NK-92 (cell line): ENCODE data around the gene CBR1.
"Not testable (repeated sequence)": the region's sequence is repeated elsewhere in the genome, so short reads cannot be mapped to it uniquely, and the experiment has no call there.

ENCODE experiments used
- DNase-seq: peaks from one replicate; lab custom pipeline; 2025; ENCODE audit not compliant: unreplicated experiment; lab: John Stamatoyannopoulos, UW

The CBR1 gene

GRCh38 chr21:36047139-36047538 lies 22.7 kb upstream of the CBR1 start:
- DNase-seq: no peak

DNA sequence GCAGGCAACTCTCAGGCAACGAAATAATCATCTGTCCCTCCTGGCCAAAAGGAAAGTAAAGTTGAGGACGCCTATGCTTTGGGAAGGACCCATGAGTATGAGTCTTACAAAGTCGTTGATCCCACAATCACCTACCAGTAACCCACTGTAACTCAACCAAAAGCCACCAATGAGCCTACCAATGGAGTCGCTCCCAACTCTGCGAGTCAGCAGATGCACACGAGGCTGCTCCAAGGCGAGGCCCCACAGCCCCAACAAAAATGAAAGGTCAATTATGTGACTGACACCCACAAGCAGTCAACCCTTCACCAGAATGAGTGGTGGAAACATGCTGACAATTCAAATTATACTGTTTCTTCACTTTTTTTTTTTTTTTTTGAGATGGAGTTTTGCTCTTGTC lies 21.5 kb upstream of the CBR1 start:
- DNase-seq: no peak

DNA sequence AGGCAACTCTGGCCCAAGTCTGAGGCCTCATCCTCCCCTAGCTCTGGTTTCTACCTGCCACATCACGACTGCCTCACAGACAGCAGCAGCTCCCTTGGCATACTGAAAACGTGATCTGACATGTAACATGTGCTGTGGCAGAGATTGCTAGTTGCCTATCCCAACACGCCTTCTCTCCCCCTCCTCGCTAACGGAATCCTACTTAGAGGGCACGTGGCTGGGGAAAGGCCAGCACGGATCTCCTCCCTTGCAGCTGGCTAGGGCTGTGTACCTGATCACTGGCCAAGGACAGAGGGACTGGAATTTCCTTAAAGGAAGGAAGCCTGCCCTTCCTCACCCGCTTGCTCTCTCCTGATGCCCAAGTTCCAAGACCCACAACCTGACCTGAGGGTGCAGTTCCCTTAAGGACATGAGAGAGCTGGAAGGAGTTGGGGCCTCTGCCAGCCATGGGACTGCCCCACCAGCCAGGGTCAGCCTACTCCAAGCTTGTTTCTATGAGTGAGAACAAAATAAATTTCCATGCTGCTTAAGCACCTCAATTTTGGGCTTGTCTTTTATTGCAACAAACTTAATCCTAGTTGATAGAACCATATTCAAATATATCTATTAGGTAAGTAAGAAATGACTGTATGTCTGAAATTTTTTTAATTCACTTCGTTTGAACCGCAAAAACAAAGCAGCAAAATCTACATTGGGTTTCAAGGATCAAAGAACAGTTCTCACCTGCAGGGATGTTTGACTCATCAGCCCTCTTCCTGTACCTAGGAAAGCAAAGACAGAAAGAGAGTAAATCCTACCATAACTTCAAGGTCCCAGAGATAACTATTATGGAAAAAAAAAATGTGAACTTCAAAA lies 16.7 kb upstream of the CBR1 start:
- no peak for DNase-seq

- no peak for DNase-seq
Observed at GRCh38 chr21:36053715-36054062, 16.1 kb upstream of the CBR1 start.

- no peak for DNase-seq
Observed at GRCh38 chr21:36055551-36055950, 14.3 kb upstream of the CBR1 start.

GRCh38 chr21:36059823-36060158 lies 10.0 kb upstream of the CBR1 start:
- DNase-seq: no peak

- DNase-seq: peak; percentile 78
Observed at GRCh38 chr21:36060159-36060921, 9.5 kb upstream of the CBR1 start, which contains the start of gene SETD4. SETD4 (minus strand) TSS chr21:36060526; CDS start chr21:36058888, 1,638 bp downstream.

GRCh38 chr21:36061445-36061844 lies 8.4 kb upstream of the CBR1 start:
- no peak for DNase-seq

DNA sequence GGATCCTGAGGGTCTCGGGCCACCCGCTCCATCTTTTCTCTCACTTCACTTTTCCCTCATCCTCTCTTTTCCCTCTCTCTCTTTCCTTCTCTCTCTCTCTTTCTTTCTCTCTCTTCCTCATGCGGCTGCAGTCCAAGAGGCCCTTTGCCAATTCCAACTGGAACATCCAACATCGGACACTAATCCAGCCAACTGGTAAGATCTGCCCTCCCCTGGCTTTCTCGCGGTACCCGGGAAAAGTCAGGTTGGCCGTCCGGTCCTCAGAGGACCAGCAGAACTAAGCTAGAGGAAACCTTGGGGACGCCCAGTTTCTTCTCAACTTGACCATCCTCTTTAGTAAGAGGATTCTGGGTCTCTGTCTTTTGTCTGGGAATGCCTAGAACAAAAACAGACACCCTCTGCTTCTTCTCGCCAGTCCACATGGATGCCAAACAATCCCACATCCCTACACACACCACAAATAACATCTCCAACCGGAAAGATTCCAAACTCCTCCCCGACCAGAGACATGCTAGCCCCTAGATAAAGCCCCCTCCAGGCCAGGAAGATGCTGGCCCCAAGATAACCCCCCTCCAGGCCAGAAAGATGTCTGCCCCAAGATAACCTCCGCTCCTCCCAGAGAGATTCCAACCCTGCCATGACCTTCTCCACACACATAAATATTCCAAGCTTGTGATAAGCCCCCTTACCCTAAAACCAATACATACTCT lies 6.3 kb upstream of the CBR1 start:
- no peak for DNase-seq

- no peak for DNase-seq
Observed at GRCh38 chr21:36064085-36064460, 5.8 kb upstream of the CBR1 start.

DNA sequence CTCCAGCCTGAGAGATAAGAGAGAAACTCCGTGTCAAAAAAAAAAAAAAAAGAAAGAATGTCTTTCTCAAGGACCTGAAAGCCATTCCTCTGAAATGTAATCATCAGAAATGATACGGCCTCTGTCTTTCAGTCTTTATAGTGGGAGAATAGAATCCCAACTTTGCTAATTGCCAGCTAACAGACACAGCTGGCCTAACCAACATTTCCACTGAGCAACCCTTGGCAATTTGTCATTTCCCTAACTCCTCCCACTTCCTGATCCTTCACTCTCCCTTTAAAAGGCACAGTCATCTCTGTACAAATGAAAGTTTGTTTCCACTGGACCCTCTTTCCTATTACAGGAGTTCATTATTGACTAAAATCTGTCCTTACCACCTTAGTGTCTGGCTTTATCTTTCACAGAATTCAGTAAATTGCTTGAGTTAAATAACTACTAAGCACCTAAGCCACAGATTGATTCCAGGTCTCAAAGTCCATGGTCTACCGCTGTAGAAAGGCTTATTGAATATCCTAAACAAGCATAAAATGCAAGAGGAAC lies 4.3 kb upstream of the CBR1 start:
- no peak for DNase-seq

GRCh38 chr21:36068748-36069398 lies 951 bp upstream of the CBR1 start:
- no peak for DNase-seq

DNA sequence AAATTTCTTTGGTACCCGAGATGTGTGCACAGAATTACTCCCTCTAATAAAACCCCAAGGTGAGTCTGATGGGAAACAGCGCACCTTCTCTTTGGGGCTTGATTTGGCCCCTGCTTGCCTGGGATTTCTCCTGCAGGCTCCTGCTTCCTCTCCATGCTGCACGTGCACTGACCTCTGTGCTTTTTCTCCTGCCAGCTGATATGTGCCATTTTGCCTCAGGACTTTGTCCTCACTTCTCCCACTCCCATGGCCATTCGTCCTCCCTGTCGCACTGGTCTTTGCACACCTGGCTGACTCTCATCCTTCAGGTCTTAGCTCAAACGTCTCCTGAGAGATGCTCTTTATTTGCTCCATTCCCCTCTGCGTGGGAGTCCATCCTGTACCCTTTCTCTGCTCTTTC lies 1.2 kb downstream of the CBR1 start:
- no peak for DNase-seq

DNA sequence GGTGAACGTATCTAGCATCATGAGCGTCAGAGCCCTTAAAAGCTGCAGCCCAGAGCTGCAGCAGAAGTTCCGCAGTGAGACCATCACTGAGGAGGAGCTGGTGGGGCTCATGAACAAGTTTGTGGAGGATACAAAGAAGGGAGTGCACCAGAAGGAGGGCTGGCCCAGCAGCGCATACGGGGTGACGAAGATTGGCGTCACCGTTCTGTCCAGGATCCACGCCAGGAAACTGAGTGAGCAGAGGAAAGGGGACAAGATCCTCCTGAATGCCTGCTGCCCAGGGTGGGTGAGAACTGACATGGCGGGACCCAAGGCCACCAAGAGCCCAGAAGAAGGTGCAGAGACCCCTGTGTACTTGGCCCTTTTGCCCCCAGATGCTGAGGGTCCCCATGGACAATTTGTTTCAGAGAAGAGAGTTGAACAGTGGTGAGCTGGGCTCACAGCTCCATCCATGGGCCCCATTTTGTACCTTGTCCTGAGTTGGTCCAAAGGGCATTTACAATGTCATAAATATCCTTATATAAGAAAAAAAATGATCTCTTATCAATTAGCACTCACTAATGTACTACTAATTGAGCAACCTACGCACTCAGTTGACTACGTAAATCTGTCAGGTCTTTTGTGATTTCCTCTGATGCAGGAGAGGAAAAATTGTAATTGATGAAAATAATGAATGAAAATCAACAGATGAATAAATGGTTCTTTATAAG lies 2.8 kb downstream of the CBR1 start:
- no peak for DNase-seq

- DNase-seq: no peak
Observed at GRCh38 chr21:36073181-36073580, 3.4 kb downstream of the CBR1 start.

- not testable (repeated sequence) for DNase-seq
Observed at GRCh38 chr21:36073911-36074310, 4.1 kb downstream of the CBR1 start.

- DNase-seq: no peak
Observed at GRCh38 chr21:36075171-36075570, 5.3 kb downstream of the CBR1 start.

- no peak for DNase-seq
Observed at GRCh38 chr21:36075953-36076352, 6.1 kb downstream of the CBR1 start.

DNA sequence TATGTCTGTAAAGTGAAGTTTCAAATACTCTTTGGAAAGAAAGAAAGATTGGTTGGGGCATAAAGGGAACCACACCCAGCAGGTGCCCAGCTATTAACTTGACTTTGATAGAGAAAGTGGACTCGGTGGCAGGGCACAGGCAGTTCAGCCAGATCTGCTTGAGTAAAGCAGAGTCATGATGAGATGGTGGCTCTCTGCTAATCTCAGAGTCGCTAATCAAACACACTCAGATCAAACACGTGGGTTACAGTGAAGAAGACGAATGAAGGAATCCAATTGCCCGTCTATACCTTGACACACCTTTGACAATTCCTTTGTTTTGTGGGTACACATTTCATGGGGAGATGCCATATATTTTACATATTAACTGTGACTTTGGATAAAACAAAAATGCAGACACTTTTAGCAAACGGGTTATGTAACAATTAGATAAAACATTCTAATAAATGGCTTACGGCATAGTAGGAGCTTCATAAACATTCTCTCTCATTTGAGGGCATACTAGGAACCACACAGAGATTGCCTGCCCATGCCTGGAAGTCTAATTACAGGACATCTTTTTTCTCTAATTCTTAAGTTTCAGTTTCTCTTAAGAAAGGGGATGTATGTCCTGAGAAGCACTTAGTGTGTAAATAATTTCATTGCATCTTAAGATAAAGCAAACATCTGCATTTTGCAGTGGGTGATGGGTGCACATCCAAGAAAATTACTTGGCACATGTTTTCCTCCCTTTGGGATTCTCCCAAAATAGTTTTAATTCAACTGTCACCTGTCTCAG lies 7.2 kb downstream of the CBR1 start:
- no peak for DNase-seq

- no peak for DNase-seq
Observed at GRCh38 chr21:36077758-36078157, 7.9 kb downstream of the CBR1 start.
